ENCODE data around the gene DMBT1.

Gene DMBT1

DNA sequence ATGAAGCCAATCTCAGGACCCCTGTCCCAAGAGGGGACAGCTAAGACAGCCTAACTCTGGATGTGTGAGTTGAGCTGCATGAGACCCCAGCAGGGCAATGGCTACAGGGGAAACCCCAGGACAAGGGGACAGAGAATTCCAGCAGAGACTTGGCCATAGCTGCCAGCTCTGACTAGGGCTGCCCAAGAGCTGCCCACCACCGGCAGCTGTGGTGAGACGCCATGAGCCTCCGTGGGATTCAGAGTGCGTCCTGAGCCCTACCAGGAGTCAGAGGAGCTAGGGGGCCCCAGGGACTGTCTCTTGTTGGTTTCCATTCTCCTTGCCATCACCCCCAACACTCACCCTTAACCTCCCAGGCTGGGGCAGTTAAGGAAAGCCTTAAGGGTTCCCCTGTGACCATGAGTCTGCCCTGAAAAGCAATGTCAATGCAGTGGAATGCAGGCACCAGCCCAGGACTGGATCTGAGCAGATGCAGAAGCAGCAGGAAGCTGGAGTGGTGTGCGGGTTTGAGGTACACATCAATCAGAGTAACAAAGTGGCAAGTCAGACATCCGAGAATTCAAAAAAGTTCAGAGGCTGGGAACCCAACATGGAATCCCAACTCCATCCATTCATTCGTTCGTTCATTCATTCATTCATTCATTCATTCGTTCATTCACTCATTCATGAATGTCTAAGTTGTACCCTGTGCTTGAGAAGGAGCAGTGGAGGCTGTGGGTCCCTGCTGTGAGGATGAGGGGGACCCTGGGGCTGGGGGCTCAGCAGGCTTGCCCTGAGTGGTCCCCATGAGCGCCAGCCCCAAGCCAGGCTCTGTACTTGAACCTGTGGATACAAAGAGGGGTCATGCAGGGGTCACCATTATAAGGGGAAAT, 86.2 kb downstream of the DMBT1 start:
- no peak for DNase-seq (ENCODE audit: low read depth in 2 of 2)

DNA sequence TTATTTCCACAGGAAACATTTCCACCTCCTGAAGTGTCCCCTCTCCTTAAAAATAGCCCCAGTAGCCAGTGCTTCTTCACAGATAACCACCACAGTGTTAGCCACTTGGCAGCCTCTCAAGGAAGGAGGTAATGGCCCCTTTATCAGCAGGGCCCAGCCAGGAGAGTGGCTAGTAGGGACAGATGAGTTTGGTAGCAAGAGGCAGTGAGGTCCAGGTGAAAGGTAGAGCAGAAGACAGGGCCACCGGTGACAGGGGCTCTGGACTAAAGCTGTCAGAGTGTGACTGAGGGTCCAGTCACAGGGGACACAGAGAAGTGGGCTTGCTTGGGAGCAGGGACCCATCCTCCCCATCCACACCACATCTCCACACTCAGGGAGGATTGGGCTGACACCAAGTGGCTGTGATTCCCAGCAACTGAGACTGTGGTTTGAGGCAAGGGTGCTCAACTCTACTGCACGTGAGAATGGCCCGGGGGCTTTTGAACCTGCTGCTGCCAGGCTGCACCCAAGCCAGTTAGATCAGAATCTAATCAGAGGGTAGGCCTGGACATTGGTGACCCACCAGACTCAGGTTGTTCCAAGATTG, 86.9 kb downstream of the DMBT1 start:
- DNase-seq (ENCODE audit: low read depth in 2 of 2), result no peak

DNA sequence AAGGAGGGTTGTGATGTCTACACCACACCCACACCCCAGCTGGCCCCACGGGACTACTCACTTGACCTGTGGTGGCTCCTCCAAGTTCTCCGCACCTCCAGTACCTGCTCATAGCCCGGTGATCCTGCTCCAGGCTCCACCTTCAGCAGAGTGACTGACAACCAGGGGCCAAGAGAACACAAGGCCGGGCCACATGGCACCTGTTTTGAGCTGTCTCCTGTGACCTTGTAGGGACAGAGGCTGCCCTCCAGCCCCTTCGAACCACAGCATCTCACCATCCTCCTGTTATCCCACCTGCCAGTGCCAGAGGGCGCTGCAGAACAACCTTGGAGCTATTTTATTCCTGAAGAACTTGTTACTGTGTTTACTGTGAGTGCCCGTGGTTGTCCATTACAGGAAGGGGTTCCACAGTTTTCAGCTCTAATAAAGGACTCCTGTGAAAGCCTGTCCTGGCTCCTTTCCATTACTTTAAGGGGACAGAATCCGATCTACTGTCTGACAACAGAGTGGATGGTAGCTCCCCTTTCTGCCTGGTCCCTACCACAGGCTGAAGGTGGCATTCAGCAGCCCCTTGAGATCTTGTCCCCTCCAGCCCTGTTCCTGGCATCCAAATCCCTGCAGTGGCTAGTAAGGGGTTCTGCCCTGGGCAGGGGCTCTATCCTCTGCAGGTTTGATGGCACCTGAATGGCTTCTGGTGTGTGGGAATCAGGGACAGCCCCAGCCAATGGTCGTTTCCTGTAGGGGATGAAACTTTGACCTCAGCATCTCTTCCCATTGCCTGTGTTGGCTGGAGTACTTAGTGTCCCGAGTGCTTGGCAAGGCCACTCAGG, 88.3 kb downstream of the DMBT1 start:
- DNase-seq (ENCODE audit: low read depth in 2 of 2), result no peak

DNA sequence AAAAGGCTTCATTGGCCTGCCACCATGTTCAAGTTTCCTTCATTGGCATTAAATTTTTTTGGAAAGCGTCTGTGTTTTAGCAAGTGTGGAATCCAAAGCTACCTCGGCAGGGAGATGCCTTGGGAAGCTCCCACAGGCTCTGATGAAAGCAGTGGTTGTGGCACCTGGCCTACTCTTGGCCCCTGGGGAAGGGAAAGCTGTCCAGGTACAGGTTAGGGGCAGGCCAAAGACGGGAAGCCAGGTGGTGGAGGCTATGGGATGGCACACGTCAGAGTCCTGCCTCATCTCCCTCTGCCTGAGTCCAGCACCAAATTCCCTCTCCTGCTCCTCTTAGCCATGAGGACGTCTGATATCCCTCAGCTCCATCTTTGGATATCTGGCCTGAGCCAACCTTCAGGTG, 89.3 kb downstream of the DMBT1 start:
- DNase-seq (ENCODE audit: low read depth in 2 of 2), result no peak

DNA sequence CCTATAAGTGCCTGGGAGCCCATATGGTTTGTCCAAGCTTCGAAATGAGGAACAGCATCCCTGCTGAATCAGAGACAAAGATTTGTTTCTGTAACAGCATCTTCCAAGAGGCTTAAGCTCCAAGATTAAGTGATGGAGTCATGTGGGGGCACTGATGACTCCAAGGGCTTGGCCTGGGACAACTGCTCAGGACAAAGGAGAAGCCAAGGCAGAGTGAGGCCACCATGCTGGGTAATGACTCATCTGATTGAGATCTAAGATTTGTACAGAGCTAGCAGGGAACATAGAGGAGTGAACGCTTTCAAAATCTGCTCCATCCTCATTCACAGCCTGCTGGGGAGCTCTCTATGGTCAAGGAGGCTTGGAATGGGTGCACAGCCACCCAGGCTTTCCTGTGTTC, 89.8 kb downstream of the DMBT1 start:
- no peak for DNase-seq (ENCODE audit: low read depth in 2 of 2)

DNA sequence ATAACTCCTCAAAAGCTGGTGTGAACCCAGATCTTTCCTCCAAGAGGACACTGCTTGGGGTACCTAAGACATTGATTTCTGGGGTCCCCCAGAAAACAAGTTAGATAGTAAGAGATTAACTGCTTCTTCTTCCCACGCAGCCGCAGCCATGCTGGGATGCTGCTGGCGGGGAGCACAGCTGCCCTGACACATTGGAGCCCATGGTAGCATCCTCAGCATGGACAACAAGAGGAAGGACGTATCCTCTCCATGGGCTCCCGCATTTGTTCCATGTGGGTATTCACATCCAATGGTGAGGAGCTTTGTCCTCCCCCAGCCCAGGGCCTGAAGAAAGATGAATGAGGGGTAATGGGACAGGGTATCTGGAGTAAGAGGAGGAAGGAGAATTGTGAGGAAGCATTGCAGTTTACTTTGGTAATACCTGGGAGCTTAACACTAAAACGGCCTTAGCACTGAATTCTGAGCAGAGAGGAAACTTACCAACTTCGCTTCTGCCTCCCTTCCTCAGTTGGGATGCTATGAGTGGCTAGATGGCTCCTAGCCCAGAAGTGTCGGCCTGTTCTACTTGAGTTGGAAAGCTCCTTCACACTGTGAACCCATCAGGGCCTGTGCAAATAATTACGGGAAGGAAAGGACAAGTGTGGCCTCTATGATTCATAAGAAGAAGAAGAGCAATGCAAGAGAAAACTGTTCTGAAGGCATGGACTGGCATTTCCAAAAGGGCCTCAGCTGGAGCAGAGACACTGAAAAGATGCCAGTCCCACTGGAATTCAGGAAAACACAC, 95.2 kb downstream of the DMBT1 start:
- no peak for DNase-seq (ENCODE audit: low read depth in 2 of 2)

DNA sequence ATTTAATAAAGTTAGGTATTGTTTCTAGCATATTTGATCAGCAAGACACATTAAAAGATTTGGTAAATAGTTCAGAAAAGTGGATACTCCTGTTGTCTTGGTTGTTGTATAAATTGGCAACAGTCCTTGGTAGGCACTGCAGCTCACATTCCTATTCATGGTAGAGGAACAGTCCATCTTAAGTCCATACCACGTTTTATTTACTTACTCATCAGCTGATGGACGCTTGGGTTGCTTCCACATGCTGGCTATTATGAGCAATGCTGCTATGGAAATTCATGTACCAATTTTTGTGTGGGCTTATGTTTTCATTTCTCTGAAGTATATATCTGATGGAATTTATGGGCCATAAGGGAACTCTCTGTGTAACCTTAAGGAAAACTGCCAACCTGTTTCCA, 95.8 kb downstream of the DMBT1 start:
- DNase-seq (ENCODE audit: low read depth in 2 of 2), result no peak

DNA sequence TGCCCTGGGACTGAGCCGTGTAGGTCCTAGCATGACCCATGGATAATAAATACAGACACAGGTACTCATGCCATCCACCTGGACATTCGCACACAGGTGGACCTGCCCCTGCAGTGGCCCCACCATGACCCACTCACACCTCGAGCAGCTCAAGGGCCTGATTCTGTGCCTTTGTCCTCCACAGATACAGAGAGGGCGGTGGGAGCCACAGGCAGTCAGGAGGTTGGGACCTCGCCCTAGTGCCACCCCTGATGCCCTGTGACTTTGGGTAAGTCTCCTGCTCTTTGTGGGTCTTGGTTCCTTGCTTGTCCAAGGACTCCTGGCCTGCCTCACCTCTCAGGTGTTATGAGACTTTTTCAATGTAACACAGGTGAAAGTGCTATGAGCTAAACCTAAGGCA, 96.2 kb downstream of the DMBT1 start:
- DNase-seq (ENCODE audit: low read depth in 2 of 2), result no peak

DNA sequence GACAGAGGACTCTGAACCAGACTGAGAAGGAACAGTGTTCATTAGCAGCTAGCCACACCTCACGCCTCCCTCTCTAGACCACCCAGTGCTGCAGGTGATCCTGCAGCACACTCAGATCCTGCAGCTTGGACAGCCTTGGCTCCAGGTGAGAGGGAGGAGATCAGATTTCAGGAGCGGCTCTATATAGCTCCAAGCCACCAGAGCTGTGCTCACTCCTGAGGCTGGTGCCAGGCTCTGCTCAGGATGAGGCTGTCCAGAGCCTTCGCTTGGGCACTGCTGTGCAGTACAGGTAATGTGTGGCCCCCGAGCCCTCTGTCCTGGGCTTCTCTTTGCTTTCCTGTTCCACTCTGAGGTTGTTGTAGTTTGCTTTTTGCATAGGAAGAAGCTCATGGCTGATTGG, 96.7 kb downstream of the DMBT1 start:
- DNase-seq (ENCODE audit: low read depth in 2 of 2), result no peak

DNA sequence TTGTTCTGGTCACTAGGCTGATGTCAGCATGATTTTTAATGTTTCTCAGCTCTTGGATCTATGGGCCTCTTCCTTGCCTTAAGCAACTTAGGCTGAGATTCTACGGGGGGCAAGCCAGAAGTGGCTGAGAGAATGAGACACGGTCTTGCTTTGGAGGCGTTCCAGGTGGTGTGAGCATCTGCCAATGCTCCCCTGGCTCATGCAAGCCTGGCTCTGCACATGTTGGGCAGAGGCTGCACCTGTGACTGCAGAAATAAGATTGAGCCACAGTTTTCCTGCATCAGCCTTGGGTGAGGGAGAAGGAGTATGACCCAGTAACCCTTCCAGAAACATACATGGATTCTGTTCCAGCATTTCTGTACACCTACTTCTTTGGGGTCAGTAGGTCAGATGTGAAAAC, 97.2 kb downstream of the DMBT1 start:
- DNase-seq (ENCODE audit: low read depth in 2 of 2), result no peak

DNA sequence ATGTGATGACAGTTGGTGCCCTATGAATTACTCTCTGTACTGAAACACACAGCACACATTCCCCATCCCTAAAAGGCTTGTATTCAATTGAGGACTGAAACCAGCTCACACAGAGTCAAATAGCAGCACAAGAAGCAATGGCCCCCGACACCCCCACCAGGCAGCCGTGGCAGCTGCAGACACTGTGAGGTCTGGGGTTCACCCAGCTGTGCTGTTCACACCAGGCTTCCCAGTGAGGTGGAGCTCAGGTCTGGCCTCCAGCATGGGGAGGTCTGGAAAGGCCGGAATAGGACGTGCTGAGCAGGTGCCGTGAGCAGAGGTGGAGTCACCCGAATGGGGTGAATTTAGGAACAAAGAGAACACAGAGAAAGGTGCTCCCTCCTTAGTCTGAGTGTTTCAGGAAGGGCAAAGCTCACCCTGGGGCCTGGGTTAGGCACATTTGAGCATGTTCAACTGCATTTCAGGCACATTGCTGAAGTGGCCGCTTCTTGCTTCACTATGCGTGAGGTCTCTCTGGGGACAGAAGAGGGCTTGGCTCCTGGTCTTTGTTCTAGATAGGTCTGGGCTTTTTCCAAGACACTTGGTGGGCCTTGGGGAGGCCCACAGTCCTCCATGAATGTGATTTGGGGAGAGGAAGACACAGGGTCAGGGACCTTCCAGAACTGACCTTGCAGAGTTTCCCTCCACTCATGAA, 97.9 kb downstream of the DMBT1 start:
- no peak for DNase-seq (ENCODE audit: low read depth in 2 of 2)

DNA sequence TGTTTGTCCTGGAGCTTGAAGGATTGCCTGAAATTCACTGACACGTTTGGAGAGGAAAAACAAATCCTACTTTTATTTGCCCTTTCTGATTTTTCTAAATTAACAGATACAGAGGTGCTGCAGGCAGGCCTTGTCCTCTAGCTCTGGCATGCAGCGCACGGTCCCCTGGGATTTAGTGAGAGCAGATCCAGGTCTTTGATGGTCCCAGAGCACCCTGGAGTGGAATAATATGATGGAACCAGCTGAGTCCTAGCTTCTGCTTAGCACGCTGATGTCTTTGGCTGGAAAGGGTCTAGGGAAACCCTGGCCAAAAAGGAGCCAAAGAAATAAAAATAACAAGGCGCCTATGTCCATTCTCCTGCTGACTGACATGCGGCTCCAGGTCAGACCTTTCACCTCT, 98.6 kb downstream of the DMBT1 start:
- DNase-seq (ENCODE audit: low read depth in 2 of 2), result no peak

DNA sequence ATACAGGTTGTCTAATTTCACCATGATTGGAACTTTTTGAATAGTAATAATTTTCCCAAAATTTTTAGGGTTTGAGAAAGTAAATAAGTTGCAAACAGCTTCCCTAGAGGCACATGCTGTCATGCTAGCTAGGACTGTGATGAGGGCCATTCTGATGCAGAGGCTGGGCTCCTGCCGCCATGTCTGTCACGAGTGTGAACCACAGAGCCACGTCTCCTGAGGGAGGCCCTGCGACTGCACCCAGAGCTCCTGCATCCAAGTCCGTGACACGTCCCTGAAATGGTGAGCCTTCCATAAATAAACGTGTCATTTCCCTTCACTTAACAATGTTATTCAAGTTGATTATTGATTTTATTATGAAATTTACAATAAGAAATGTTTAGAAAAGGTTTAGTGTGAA, 99.1 kb downstream of the DMBT1 start:
- DNase-seq (ENCODE audit: low read depth in 2 of 2), result no peak

DNA sequence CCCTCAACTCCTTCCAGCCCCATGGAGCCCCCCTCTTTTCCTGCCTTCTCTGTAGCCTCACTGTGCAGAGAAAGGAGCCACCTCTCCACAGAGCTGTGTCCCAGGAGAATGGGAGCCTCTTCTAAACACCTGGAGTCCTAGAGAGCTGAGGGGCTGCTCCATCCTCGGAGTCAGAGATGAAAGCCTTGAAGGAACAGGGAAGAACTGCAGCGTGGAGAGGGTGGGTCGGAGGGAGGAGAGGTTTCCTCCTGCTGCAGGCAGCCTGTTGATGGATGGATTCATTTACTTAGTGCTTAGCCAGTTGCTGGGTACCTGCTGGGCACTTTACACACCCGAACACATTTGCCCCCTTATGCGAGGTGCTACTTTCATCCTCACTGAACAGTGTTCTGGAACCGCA, 100.1 kb downstream of the DMBT1 start:
- DNase-seq (ENCODE audit: low read depth in 2 of 2), result no peak

DNA sequence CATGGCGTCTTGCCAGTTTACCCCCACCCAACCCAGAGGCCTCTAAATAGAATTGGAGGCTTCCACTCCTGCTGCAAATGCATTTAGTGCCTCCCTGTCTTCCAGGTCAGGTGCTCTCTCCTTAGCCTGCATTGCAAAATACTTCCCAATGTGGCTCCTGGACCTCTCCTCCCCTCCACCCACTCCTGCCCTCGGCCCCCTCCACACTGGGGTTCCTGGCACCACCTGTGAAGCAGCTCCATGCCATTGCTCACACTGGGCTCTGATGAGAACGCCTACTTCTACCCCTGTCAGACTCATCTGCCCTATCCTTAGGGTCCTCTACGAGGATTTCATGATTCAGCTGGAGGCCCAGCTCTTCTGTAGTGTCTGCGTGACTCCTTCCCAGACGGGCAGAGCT, 101.7 kb downstream of the DMBT1 start:
- no peak for DNase-seq (ENCODE audit: low read depth in 2 of 2)

DNA sequence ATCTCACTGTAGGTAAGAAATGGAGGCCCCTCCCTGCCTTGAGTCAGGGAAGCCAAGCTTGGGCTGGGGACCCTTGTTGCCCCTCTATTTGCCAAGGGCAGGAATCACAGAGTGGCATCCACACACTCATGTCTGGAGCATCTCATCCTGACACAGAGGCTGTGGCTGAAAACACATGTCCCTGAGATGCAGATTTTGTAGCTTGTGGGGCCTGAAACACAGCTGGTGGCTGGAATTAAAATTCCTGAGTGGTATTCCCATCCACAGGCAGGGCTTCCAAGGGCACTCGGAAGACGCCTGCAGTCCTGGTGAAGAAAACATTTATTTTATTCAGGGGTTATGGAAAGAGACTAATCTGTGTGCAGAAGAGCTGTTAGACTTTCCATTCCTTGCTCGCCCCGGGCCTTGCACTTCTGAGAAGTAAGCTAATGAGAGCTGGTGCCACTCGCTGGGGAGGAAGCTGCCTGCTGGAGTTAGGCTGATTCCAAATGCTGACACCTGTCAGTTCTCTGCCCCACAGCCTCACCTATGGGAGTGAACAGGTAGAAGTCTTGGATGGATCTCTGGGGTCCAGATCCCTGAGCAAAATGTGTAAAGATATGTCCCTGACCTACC, 103.1 kb downstream of the DMBT1 start:
- DNase-seq (ENCODE audit: low read depth in 2 of 2), result no peak

DNA sequence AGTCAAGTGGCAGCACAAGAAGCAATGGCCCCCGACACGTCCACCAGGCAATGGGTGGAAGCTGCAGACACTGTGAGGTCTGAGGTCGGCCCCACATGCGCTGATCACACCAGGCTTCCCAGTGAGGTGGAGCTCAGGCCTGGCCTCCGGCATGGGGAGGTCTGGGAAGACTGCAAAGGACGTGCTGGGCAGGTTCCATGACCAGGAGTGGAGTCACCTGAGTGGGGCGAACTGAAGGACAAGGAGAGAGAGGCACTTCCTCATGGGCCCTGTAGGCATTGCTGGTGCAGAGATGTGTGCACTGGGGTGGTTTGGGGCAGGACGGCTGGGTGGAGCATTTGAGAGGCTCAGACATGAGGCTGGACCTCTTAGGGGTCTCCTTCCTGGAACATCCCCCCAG, 103.9 kb downstream of the DMBT1 start:
- DNase-seq (ENCODE audit: low read depth in 2 of 2), result no peak

DNA sequence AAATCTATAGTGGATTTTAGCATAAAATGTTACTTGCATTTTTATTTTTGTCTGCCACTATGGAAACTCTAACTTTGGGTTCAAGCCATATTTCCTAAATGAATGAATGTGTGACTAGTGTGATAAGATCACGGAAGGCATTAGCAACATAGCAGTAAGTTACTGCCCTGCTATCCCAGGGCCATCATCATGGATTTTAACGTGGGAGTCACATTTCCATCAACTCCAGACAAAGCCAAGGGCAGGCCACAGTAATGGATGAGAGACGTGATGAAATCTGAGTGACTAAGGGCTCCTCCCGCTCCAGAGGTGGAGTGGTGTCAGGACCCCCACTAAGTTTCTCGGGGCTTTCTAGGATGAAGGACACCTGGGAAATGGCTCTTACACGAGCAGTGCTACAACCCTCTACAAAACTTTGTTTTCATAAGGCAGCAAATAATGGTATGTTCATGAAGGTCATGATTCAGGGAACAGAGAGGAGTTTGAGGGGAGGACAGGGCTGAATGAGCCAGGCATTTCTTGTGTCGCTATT, 104.8 kb downstream of the DMBT1 start:
- DNase-seq (ENCODE audit: low read depth in 2 of 2), result no peak

DNA sequence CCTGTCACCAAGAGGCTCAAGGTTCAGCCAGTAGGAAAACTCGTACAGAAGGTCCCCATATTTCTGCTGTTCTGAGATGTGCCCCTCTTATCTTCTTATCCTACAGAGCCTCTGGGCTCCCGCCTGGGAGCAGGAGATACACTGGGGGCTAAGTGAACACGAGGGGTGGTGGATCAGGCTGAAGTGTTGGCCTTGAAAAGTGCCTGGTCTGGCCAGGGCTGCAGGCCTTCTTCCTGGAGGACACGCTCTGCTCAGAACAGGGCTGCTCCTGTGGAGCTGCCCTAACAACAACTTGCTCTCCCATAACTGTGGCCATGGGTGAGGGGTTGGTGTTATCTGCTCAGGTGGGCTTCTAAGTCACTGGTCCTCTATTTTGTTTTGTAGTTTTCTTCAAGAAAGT, 105.4 kb downstream of the DMBT1 start:
- no peak for DNase-seq (ENCODE audit: low read depth in 2 of 2)

DNA sequence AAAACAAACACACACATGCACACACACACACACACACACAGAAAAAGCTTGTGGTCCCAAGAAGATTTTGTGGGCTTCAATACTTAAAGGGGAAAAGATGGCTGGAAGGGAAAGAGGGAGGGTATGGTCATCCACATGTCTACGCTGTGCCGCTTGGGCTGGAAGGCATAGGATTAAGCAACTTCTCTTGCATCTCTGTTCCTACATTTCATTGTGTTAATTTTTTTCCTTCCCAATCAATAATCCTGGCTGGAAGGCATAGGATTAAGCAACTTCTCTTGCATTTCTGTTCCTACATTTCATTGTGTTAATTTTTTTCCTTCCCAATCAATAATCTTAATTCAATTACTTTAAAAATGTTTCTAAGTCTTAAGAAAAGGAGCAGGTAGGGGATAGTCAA, 108.5 kb downstream of the DMBT1 start:
- DNase-seq (ENCODE audit: low read depth in 2 of 2), result no peak

DNA sequence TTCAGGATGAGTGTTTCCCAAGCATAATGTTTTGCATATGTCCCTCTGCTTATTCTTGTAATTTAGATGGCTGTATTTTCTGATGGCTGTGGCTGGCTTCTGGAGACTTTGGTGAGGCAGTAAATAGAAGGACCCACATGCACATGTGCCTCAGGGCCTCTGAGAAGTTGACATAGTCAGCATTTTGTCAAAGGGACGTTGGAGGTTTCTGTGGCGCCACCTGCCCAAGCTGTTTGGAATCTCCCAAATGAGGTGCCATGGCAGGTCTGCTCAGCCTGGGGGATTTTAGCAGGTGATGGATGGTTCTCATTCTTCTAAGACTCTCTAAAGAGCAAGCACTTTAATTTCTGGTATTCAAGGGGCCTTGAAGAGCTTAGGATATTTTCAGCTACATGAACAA, 109.3 kb downstream of the DMBT1 start:
- no peak for DNase-seq (ENCODE audit: low read depth in 2 of 2)

Measured in activated CD8-positive, alpha-beta memory T cell treated with anti-CD3 and anti-CD28 coated beads for 4 hours (primary cell).